Suprapubic skin (tissue), 4 donors: ENCODE measurements around the gene FCAR. TPM values are rescaled to one million over a fixed set of nuclear protein-coding genes. Genes with fewer than 3 reads are reported as not detected.
"Not testable (repeated sequence)": the region's sequence is repeated elsewhere in the genome, so short reads cannot be mapped to it uniquely, and the experiment has no call there.

Experiments
- DNase-seq, 2 donors: peaks; one replicate each; pipeline ENCODE4 v3.0.0-alpha.2; 2019; ENCODE audit warnings: low spot score in 2 of 2
- H3K27ac ChIP-seq: fragments of 200-600 bp; sonication (generic); one replicate; pipeline ENCODE4 v1.5.1; 2019
- H3K27me3 ChIP-seq: fragments of 200-600 bp; sonication (generic); one replicate; pipeline ENCODE4 v1.5.1; 2019
- H3K36me3 ChIP-seq: fragments of 200-600 bp; sonication (generic); one replicate; pipeline ENCODE4 v1.5.1; 2019
- H3K4me1 ChIP-seq: fragments of 200-600 bp; sonication (generic); one replicate; pipeline ENCODE4 v1.5.1; 2019
- H3K4me3 ChIP-seq: fragments of 200-600 bp; sonication (generic); one replicate; pipeline ENCODE4 v1.5.1; 2019; ENCODE audit warnings: mild to moderate bottlenecking
- H3K9me3 ChIP-seq: fragments of 200-600 bp; sonication (generic); one replicate; pipeline ENCODE4 v1.5.1; 2019
- CTCF ChIP-seq, 2 donors: fragments of 200-600 bp in 1 of 2; fragments of 450-650 bp in 1 of 2; sonication (generic) in 1 of 2; IDR thresholded peaks; one replicate each; pipeline ENCODE4 v1.5.1; 2016 to 2019; ENCODE audit warnings: antibody characterized with exemption in 2 of 2, mild to moderate bottlenecking in 1 of 2, moderate library complexity in 1 of 2
- EP300 ChIP-seq: sonication (generic); formaldehyde crosslinking; IDR thresholded peaks from one replicate; pipeline ENCODE4 v1.6.1; 2017; ENCODE audit warnings: antibody characterized with exemption
- POLR2A ChIP-seq, 2 donors: fragments of 450-650 bp; IDR thresholded peaks; one replicate each; pipeline ENCODE4 v1.6.1; 2017; ENCODE audit warnings: antibody characterized with exemption in 2 of 2, mild to moderate bottlenecking in 2 of 2, moderate library complexity in 2 of 2
- POLR2AphosphoS5 ChIP-seq, 3 donors: sonication (generic); formaldehyde crosslinking; IDR thresholded peaks; one replicate each; pipeline ENCODE4 v1.6.1; 2017; ENCODE audit warnings: antibody characterized with exemption in 3 of 3
- WGBS: methylation state at CpG from one replicate; pipeline ENCODE4 v1.1.5; 2018; 5-methylcytosine and 5-hydroxymethylcytosine counted together
- total RNA-seq, 4 donors: library from RNA; depleted of rRNA; stranded (reverse); fragments of >200 nt; gene quantifications; one replicate each; pipeline ENCODE4 v1.1.0, GENCODE V29; 2016

FCAR gene
- total RNA-seq, 4 donors from 2014 or later = 0.87 TPM; not detected in 3

- Histone ChIP-seq H3K36me3 (no peaks in the 10 kb centered on the region), H3K9me3 (no peaks in the 10 kb centered on the region), H3K4me1 (no peaks in the 10 kb centered on the region), H3K27ac (no peak overlapping the region), H3K4me3 (no peak overlapping the region), H3K27me3 (peaks cover 11% of the 10 kb centered on the region)
- no peak for DNase-seq
- TF ChIP-seq POLR2AphosphoS5 (IDR thresholded peaks at IDR 0.05) (no peak), EP300 (no peak), POLR2A (IDR thresholded peaks at IDR 0.05) (no peak), CTCF (IDR thresholded peaks at IDR 0.05) (no peak)
- 44% methylated on average over 3 of the region's 3 CpGs for WGBS
Observed at GRCh38 chr19:54902061-54902460, 28.0 kb downstream of the FCAR start.

- no peak for DNase-seq
- H3K27ac ChIP-seq = no peak overlapping the region
- H3K9me3 ChIP-seq = no peaks in the 10 kb centered on the region
- TF ChIP-seq POLR2AphosphoS5 (IDR thresholded peaks at IDR 0.05) (no peak), EP300 (no peak), POLR2A (IDR thresholded peaks at IDR 0.05) (no peak), CTCF (IDR thresholded peaks at IDR 0.05) (no peak)
- no peak overlapping the region for H3K4me3 ChIP-seq
- 90% methylated on average over 6 of the region's 6 CpGs for WGBS
- no peaks in the 10 kb centered on the region for H3K36me3 ChIP-seq
- peaks cover 11% of the 10 kb centered on the region for H3K27me3 ChIP-seq
- no peaks in the 10 kb centered on the region for H3K4me1 ChIP-seq
Observed at GRCh38 chr19:54903303-54903702, 29.3 kb downstream of the FCAR start.

GRCh38 chr19:54904261-54904660 lies 30.2 kb downstream of the FCAR start:
- WGBS = 73% methylated on average over 4 of the region's 4 CpGs
- not testable (repeated sequence) for H3K4me1 ChIP-seq, H3K4me3 ChIP-seq, DNase-seq, H3K9me3 ChIP-seq, H3K36me3 ChIP-seq, H3K27ac ChIP-seq
- peaks cover 10% of the 10 kb centered on the region for H3K27me3 ChIP-seq

GRCh38 chr19:54905421-54905802 lies 31.4 kb downstream of the FCAR start:
- no peak for DNase-seq
- H3K9me3 ChIP-seq = no peaks in the 10 kb centered on the region
- TF ChIP-seq POLR2A (IDR thresholded peaks at IDR 0.05) = no peak
- no peak for TF ChIP-seq EP300
- no peak for TF ChIP-seq POLR2AphosphoS5 (IDR thresholded peaks at IDR 0.05)
- no peak for TF ChIP-seq CTCF (IDR thresholded peaks at IDR 0.05)
- H3K36me3 ChIP-seq = no peaks in the 10 kb centered on the region
- WGBS = 36% methylated on average over 5 of the region's 5 CpGs
- H3K27me3 ChIP-seq = peaks cover 7% of the 10 kb centered on the region
- H3K4me1 ChIP-seq = no peaks in the 10 kb centered on the region
- H3K27ac ChIP-seq = no peak overlapping the region
- no peak overlapping the region for H3K4me3 ChIP-seq

- H3K4me1 ChIP-seq = no peaks in the 10 kb centered on the region
- no peaks in the 10 kb centered on the region for H3K36me3 ChIP-seq
- WGBS = 32% methylated on average over 17 of the region's 22 CpGs
- H3K4me3 ChIP-seq = no peak within 1 kb of the TSS
- no peak within 1 kb of the TSS for H3K27ac ChIP-seq
- peaks cover 7% of the 10 kb centered on the region for H3K27me3 ChIP-seq
- TF ChIP-seq POLR2AphosphoS5 (IDR thresholded peaks at IDR 0.05) (no peak), CTCF (IDR thresholded peaks at IDR 0.05) (no peak), POLR2A (IDR thresholded peaks at IDR 0.05) (no peak), EP300 (no peak)
- H3K9me3 ChIP-seq = no peaks in the 10 kb centered on the region
- no peak for DNase-seq
Observed at GRCh38 chr19:54905803-54906511, 31.9 kb downstream of the FCAR start, which contains the start of gene NCR1. TSS of gene NCR1 (plus strand) at chr19:54906148. CDS start at chr19:54906188, 40 bp downstream.

- Histone ChIP-seq H3K36me3 (no peaks in the 10 kb centered on the region), H3K27me3 (peaks cover 7% of the 10 kb centered on the region), H3K27ac (no peak overlapping the region), H3K4me3 (no peak overlapping the region), H3K4me1 (no peaks in the 10 kb centered on the region), H3K9me3 (no peaks in the 10 kb centered on the region)
- TF ChIP-seq EP300 (no peak), POLR2A (IDR thresholded peaks at IDR 0.05) (no peak), POLR2AphosphoS5 (IDR thresholded peaks at IDR 0.05) (no peak), CTCF (IDR thresholded peaks at IDR 0.05) (no peak)
- WGBS = 73% methylated on average over 7 of the region's 7 CpGs
- no peak for DNase-seq
Observed at GRCh38 chr19:54906819-54907218, 32.8 kb downstream of the FCAR start.

GRCh38 chr19:54907899-54908298 lies 33.9 kb downstream of the FCAR start:
- H3K36me3 ChIP-seq, DNase-seq, H3K27ac ChIP-seq, H3K4me3 ChIP-seq, H3K4me1 ChIP-seq, H3K9me3 ChIP-seq, H3K27me3 ChIP-seq: not testable (repeated sequence)
- WGBS = 77% methylated on average over 5 of the region's 5 CpGs
